Central memory CD8-positive, alpha-beta T cell (primary cell): ENCODE data around the gene SLIT3.

Experiments used
- ATAC-seq: fragments of 150-1000 bp; cut with Tn5 transposase; replicated peaks from 2 replicates; pipeline ENCODE4 v1.10.0; 2022; ENCODE audit warnings: mild to moderate bottlenecking, moderate FRiP score, moderate number of reproducible peaks; ENCODE audit not compliant: poor library complexity, severe bottlenecking; ENCODE audit errors: extremely low read depth
- DNase-seq, 2 donors: peaks; one replicate each; pipeline ENCODE4 v3.0.0; 2021; ENCODE audit warnings: low spot score in 2 of 2
- H3K27ac Mint-ChIP-seq: one replicate; pipeline ENCODE4 v1.8.0; 2022; ENCODE audit warnings: low read depth, mild to moderate bottlenecking, moderate library complexity, mixed read lengths
- H3K27me3 Mint-ChIP-seq: one replicate; pipeline ENCODE4 v1.8.0; 2022; ENCODE audit warnings: mixed read lengths
- H3K36me3 Mint-ChIP-seq: one replicate; pipeline ENCODE4 v1.8.0; 2022; ENCODE audit warnings: mild to moderate bottlenecking, moderate library complexity, mixed read lengths; ENCODE audit not compliant: insufficient read depth
- H3K4me1 Mint-ChIP-seq: one replicate; pipeline ENCODE4 v1.8.0; 2022; ENCODE audit warnings: mixed read lengths
- H3K4me3 Mint-ChIP-seq: one replicate; pipeline ENCODE4 v1.8.0; 2022; ENCODE audit warnings: mild to moderate bottlenecking, moderate library complexity, mixed read lengths
- H3K9me3 Mint-ChIP-seq: one replicate; pipeline ENCODE4 v1.8.0; 2022; ENCODE audit warnings: mixed read lengths

The SLIT3 gene

DNA sequence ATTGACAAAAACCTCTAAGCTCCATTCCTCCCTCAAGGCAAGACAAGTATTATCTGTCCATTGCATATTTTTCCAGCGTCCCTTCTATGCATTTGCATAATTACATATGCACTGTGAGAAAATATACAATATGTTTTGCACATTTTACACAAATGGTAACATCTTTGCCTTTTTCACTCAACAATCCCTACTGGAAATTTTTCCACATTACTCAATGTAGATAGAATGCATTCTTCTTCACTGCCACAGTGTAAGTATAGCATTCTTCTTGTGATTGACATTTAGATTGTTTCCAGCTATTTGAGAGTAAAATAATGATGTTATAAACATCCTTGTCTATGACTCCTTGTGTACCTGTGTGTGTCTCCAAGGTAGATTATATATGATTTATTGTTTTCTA is 205.0 kb downstream of the SLIT3 start:
- no peak for ATAC-seq
- DNase-seq = no peak
- Mint-ChIP-seq H3K4me1 (no peaks in the 10 kb centered on the region), H3K36me3 (no peaks in the 10 kb centered on the region), H3K27me3 (peaks cover 8% of the 10 kb centered on the region), H3K9me3 (no peaks in the 10 kb centered on the region), H3K4me3 (no peak overlapping the region), H3K27ac (no peak overlapping the region)

DNA sequence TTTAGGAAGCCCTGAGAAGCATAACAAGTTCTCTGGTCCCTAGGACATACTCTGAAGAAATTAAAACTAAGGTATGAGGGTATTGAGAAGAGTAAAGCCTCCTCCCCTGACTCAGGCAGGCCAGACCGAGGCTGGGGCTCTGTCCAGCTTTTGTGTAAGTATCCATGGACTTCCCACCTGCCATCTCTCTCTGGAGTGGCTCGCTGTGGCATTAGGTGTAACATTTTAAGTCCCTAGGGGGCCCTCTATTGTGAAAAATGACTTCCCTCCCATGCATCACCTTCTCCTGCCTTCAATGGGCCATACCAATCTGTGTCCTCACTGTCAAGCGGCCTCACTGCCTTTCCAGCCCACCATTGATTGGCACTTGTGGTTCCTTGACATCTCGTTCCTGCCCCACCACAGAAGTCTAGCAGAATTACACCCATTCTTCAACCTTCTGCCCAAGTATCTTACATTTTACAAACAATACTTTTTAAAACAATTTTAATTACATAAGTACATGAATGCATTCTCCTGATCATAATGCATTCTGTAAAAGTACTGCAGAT is 205.5 kb downstream of the SLIT3 start:
- Mint-ChIP-seq H3K27ac (no peak overlapping the region), H3K4me3 (no peak overlapping the region), H3K4me1 (no peaks in the 10 kb centered on the region), H3K36me3 (no peaks in the 10 kb centered on the region), H3K27me3 (peaks cover 10% of the 10 kb centered on the region), H3K9me3 (no peaks in the 10 kb centered on the region)
- DNase-seq (no peak), ATAC-seq (no peak)

DNA sequence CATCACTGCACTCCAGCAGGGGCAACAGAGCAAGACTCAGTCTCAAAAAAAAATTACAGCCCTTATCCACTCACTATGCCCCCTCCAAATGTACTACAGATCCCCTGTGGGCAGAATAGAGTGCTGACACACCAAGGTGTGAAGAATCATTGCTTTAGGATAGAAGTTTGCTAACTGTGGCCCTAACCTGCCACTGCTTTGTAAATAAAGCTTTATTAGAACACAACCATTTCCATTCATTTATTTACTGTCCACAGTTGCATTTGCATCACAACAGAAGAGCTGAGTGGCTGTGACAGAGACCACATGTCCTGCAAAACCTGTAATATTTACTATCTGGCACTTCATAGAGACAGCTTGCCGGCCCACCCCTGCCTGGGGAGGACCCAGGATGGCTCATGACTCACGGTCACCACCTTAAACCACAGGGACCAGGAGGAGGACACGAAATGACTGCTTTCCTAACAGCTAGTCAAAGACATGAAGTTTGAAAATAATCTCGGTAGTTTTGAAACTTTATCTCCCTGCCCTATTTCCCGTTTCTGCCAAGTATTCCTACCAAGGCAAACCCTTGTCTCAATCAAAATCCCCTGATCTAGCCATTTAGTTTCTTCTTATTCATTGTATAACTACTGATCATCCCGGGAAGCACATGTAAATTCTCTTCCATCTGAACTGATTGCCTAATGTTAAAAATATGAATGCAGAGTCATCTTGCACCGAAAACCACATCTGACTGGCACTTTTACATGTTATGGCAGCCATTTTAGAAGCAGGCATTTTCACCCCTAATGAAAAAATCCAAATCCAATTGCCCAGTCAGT is 206.1 kb downstream of the SLIT3 start:
- DNase-seq (no peak), ATAC-seq (no peak)
- Mint-ChIP-seq H3K27me3 (peaks cover 17% of the 10 kb centered on the region), H3K4me1 (no peaks in the 10 kb centered on the region), H3K36me3 (no peaks in the 10 kb centered on the region), H3K4me3 (no peak overlapping the region), H3K9me3 (no peaks in the 10 kb centered on the region), H3K27ac (no peak overlapping the region)

DNA sequence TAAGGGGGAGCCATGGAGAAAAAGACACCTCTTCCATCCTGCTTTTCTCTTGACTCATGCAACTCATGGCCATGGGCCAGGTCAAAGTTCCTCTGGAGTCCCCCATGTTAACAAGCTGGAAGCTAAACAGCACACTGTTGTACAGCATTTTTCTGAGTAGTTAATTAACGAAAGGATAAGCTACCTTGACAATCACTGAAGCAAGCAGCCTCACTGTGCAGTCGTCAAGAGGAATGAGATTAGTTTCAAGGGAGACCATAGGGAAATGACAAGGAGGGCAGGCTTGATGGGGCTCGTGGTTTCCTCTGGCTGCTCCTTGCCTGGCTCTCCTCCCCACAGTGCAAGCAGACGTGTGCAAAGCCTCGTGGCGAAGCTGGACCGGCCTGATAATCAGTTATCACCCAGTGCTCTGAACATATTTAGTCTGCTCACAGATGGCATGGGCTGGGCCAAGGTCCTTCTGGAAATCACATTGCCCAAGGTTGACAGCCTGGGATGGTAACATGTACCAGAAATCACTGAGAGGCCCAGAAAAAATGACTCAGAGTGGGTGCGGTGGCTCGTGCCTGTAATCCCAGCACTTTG is 209.5 kb downstream of the SLIT3 start:
- H3K4me3 Mint-ChIP-seq = no peak overlapping the region
- H3K27me3 Mint-ChIP-seq = peaks cover 19% of the 10 kb centered on the region
- DNase-seq = no peak
- no peak overlapping the region for H3K27ac Mint-ChIP-seq
- no peaks in the 10 kb centered on the region for H3K9me3 Mint-ChIP-seq
- H3K4me1 Mint-ChIP-seq = no peaks in the 10 kb centered on the region
- no peak for ATAC-seq
- no peaks in the 10 kb centered on the region for H3K36me3 Mint-ChIP-seq

DNA sequence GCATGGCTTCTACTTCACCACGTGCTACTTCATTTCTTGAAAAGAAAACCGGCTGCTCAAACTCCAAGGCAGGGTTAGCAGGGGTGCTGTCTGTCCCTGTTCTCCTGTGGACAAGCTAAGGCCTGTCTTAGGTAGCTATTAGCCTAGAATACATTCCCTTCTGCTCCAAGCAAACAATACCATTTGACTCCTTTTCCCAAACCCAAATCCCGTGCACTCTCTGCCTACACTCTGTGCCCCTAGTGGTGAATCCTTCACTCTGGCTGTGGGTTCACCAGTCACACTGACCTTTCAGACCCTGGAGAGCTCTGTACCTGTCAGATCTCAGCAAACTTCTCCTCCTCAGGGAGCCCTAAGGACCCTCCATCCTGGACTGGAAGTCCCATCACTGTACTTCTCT is 211.6 kb downstream of the SLIT3 start:
- Mint-ChIP-seq H3K27me3 (peaks cover 19% of the 10 kb centered on the region), H3K4me1 (no peaks in the 10 kb centered on the region), H3K36me3 (no peaks in the 10 kb centered on the region), H3K27ac (no peak overlapping the region), H3K4me3 (no peak overlapping the region), H3K9me3 (no peaks in the 10 kb centered on the region)
- ATAC-seq (no peak), DNase-seq (no peak)

DNA sequence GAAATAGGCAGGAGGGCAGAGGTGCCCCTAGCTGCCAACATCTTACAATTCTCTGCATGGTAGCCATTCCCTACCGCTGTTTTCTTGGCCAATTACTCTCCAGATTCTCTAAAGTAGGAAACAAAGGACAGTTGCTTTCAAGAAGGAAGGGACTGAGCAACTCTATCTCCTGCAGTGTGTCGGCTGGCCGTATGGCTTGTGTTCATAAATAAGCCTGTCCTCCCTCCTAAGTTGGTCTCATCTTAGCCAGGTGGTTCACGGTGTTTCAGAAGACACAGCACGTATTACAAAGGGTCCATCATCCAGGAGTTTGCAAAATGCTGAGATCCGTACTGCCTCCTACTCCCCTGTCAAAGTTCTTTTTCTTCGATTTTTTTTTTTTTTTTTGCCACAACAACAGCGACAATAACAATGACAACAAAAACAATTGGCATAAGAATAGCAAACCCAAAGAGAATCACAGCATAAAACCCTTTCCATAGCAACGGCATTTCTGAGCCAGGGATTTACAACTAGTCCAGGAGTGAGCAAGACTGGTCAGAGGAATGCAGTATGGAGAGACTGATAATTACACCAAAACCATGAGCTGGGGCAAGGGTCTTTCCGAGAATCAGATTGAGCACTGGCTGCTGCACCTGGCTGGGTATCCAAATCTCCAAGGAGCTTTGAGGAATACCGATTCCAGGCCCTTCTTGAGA is 212.8 kb downstream of the SLIT3 start:
- Mint-ChIP-seq H3K36me3 (no peaks in the 10 kb centered on the region), H3K4me1 (no peaks in the 10 kb centered on the region), H3K4me3 (no peak overlapping the region), H3K27me3 (peaks cover 19% of the 10 kb centered on the region), H3K9me3 (no peaks in the 10 kb centered on the region), H3K27ac (no peak overlapping the region)
- ATAC-seq (no peak), DNase-seq (no peak)

DNA sequence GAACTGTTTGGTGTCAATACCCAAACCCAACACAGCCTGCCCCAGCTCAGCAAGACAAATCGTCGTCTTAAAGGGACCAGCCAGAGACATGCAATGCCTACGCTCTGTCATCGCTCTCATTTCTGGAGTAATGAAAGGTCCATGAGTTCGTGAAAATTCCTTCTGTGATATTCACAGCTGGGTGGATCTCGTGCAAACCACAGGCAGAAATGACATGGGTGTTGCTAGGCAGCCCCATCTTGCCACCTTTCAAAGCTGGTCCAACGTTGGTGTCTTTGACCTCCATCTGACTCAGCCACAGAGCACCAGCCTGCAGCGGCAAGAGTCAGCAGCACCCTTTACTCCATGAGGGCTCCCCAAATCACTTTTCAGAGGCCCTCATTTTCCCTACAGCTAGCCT is 215.3 kb downstream of the SLIT3 start:
- Mint-ChIP-seq H3K27me3 (peaks cover 9% of the 10 kb centered on the region), H3K36me3 (no peaks in the 10 kb centered on the region), H3K9me3 (no peaks in the 10 kb centered on the region), H3K27ac (no peak overlapping the region), H3K4me3 (no peak overlapping the region), H3K4me1 (no peaks in the 10 kb centered on the region)
- no peak for DNase-seq
- no peak for ATAC-seq

DNA sequence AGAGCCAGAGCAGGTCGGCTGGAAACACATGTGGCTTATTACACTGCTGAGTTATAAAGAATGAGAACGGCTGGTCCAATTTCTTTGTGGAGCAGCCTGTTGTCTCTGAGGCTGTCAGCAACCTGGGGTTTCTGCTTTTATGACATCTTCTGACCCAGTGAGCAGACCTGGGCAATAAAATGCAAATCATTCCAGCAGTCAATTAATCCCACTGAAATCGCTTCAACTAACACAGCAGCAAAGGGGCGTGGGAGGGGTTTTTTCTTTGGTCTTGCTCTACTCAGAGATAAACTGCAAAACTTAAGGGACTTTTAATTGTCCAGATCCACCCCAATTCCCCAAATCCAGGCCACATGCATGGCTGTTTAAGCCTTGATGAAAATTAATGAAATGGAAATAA is 215.7 kb downstream of the SLIT3 start:
- H3K27me3 Mint-ChIP-seq = peaks cover 6% of the 10 kb centered on the region
- no peaks in the 10 kb centered on the region for H3K36me3 Mint-ChIP-seq
- H3K4me3 Mint-ChIP-seq = no peak overlapping the region
- H3K4me1 Mint-ChIP-seq = no peaks in the 10 kb centered on the region
- DNase-seq (no peak), ATAC-seq (no peak)
- no peaks in the 10 kb centered on the region for H3K9me3 Mint-ChIP-seq
- H3K27ac Mint-ChIP-seq = no peak overlapping the region

DNA sequence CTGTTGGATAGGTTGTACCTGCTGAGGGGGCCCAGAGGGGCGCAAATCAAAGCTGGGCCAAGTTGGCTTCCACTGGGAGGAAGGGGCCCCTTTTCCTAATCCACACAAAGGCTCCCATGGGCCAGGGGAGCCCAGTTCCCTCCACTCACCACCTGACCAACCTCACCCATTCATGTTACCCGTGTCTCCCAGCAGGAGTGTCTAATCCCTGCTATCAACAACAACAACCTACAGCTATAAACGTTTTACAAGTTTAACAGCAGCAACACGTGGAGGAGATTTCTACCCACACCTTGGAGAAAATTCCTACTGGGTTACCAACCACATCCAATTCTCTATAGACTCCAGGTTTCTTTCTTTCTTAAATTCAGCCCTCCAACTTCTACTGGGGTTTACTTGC is 216.2 kb downstream of the SLIT3 start:
- DNase-seq (no peak), ATAC-seq (no peak)
- H3K27me3 Mint-ChIP-seq = peaks cover 2% of the 10 kb centered on the region
- H3K4me3 Mint-ChIP-seq = no peak overlapping the region
- H3K36me3 Mint-ChIP-seq = no peaks in the 10 kb centered on the region
- H3K4me1 Mint-ChIP-seq = no peaks in the 10 kb centered on the region
- H3K27ac Mint-ChIP-seq = no peak overlapping the region
- H3K9me3 Mint-ChIP-seq = no peaks in the 10 kb centered on the region

DNA sequence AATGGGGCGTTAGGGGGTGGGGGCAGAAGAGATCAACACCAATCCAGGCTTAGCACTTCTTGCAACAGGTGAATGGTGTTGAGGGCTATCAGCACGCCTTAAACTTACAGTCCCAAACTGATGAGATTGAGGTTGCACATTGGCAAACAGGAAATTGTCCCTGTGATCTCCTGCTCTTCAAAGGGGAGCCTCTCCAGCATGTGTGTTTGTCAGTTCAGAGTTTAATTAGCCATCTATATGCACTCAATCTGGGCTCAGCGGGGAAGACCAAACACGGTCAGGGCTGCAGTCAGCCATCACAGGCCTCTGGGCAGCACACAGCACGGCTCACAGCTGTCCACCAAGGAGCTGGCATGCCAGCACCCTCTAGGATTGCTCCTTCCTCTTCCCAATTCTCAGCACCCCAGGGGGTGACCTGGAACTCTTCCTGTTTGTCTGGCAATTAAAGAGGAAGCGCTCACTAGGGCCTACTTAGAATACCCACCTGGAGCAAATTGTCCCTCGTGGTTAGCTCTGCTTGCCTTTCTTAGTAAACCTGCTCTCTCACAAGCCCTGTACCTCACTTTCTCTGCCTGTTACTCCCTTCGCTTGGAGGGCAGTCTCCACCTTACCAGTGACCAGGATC is 217.4 kb downstream of the SLIT3 start:
- Mint-ChIP-seq H3K27me3 (peaks cover 4% of the 10 kb centered on the region), H3K4me3 (no peak overlapping the region), H3K9me3 (no peaks in the 10 kb centered on the region)

DNA sequence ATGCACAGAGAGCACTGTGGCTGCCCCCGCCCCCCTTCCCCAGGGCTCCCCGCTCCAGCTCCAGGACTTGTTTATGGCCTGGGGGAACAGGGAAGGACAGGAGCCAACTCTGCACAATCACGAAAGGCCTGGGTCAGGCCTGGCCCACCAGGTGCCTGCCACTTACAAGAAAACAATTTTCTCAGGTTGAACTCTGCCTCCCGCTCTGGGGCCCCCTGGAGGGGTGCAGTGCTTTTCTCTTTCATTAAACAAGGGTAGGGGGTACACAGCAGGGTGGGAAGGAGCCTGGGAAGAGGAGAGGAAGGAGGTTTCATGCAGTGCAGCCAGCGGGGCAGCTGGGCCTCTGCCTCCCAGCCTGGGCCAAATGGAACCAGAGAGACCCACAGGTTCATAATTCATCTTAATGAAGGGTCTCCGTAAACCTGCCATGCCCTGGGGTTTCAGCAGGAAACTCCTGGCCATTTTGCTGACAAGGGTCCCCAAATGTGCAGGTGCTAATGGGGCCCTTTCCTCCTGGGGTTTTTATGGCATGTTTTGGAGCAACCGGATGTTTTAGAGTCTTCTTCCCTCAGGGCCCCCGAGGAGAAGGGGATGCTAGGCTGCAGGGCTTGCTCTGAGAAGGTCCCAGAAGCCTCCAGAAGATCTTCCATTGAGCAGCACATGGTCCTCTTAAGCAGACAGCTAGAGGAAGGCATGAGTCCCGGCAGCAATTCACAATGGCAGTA is 219.8 kb downstream of the SLIT3 start:
- no peaks in the 10 kb centered on the region for H3K36me3 Mint-ChIP-seq
- H3K4me3 Mint-ChIP-seq = no peak overlapping the region
- ATAC-seq (no peak), DNase-seq (no peak)
- H3K4me1 Mint-ChIP-seq = no peaks in the 10 kb centered on the region
- peaks cover 11% of the 10 kb centered on the region for H3K27me3 Mint-ChIP-seq
- H3K27ac Mint-ChIP-seq = no peak overlapping the region
- H3K9me3 Mint-ChIP-seq = no peaks in the 10 kb centered on the region

More for the DNA sequence above, 217.4 kb downstream of the SLIT3 start:
- Mint-ChIP-seq H3K4me1 (no peaks in the 10 kb centered on the region), H3K27ac (no peak overlapping the region), H3K36me3 (no peaks in the 10 kb centered on the region)
- no peak for ATAC-seq
- no peak for DNase-seq

DNA sequence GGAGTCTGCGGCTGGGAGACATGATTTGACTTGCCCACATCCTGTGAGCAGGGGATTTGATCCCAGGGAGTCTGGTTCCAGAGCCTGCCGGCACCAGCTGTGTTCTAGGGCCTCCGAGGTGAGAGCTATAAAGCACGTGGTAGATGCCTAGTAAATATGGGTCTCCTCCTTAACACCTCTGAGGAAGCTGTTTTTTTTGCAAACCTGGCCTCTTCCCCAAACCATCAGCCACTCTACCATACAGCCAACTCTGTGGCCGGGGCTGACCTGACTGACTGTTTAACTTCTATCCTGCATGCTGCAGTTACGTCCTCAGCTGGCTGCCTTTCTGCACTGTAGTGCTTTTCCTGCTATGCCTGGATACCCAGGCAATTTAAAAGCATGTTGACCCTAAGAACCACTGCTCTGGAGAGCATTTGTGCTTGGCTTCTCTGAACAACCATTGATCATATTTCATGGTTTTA is 220.5 kb downstream of the SLIT3 start:
- Mint-ChIP-seq H3K9me3 (no peaks in the 10 kb centered on the region), H3K36me3 (no peaks in the 10 kb centered on the region)
- no peak for DNase-seq

More for the DNA sequence above, 220.5 kb downstream of the SLIT3 start:
- Mint-ChIP-seq H3K4me1 (no peaks in the 10 kb centered on the region), H3K27me3 (peaks cover 11% of the 10 kb centered on the region), H3K27ac (no peak overlapping the region), H3K4me3 (no peak overlapping the region)
- ATAC-seq = no peak
